GM23248 (cell line): Measurements from ENCODE around the gene ZNF346.

Source experiments
- EZH2 ChIP-seq: fragments of 200-600 bp; sonication (generic); IDR thresholded peaks from 2 replicates; pipeline ENCODE4 v1.6.1; 2018; ENCODE audit warnings: antibody characterized with exemption, mild to moderate bottlenecking; ENCODE audit not compliant: insufficient read depth, poor library complexity, severe bottlenecking
- EZH2phosphoT487 ChIP-seq: fragments of 200-600 bp; sonication (generic); IDR thresholded peaks from 2 replicates; pipeline ENCODE4 v1.6.1; 2018; ENCODE audit warnings: antibody characterized with exemption, moderate library complexity, mild to moderate bottlenecking, low read depth; ENCODE audit not compliant: insufficient read depth

DNA sequence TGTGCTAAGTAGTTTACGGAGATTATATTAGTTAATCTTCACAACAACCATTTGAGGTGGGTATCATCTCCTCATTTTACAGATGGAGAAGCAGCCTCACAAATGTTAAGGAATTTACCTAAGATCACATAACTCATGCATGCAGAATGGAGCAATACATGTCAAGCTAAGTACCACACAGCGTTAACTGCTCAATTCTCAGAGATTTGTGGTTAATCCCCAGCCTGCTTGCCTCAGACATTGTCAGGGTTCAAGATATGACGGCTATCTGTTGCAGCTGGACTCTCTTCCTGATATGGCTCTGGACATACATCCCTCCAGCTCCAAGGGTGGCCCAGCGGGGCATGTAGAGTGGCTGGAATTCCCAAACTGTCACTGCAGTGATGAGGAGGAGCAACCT lies 7.3 kb upstream of the ZNF346 start:
- TF ChIP-seq EZH2phosphoT487 (no peak), EZH2 (no peak)
